ENCODE data around the gene UROS. TPM values are rescaled to one million over a fixed set of nuclear protein-coding genes. Genes with fewer than 3 reads are reported as not detected.

Gene UROS
- polyA plus RNA-seq, 1 of the 3 experiments (the other 2 are of a cell fraction): 49.2 TPM

GRCh38 chr10:125857185-125857760 is 34.2 kb upstream of the UROS start:
- no peaks in the 10 kb centered on the region for H3F3A ChIP-seq (replicated peaks; ENCODE audit: insufficient read depth)
- TF ChIP-seq MAX (IDR thresholded peaks at IDR 0.05; ENCODE audit: low read depth) (no peak), GATA2 (CRISPR knock-in tag; IDR thresholded peaks at IDR 0.05) (no peak), RCOR1 (IDR thresholded peaks at IDR 0.05; ENCODE audit: low read length) (no peak), SMC3 (IDR thresholded peaks at IDR 0.05; ENCODE audit: low read depth, low read length) (no peak), RXRA (IDR thresholded peaks at IDR 0.05; ENCODE audit: borderline replicate concordance, low read depth) (no peak), FOSL2 (IDR thresholded peaks at IDR 0.05; ENCODE audit: borderline replicate concordance, low read depth) (no peak), YY1 (IDR thresholded peaks at IDR 0.05; ENCODE audit: low read depth) (no peak), POLR2AphosphoS5 (IDR thresholded peaks at IDR 0.05; ENCODE audit: low read depth, low read length) (no peak), GABPA (IDR thresholded peaks at IDR 0.05; ENCODE audit: low read depth) (no peak), CHD2 (IDR thresholded peaks at IDR 0.05; ENCODE audit: low read length, partially characterized antibody) (no peak)
- no peaks in the 10 kb centered on the region for H3K9me2 ChIP-seq
- H3K4me3 ChIP-seq (ENCODE audit: low read depth in 2 of 2, low read length in 1 of 2): no peak overlapping the region
- H4K20me1 ChIP-seq (ENCODE audit: insufficient read depth): no peaks in the 10 kb centered on the region
- H3K9ac ChIP-seq: no peak overlapping the region
- H3K4me2 ChIP-seq: no peak overlapping the region
- H3K4me1 ChIP-seq (ENCODE audit: control insufficient read depth in 1 of 2, insufficient read depth in 2 of 2, low read depth in 1 of 2, low read length in 1 of 2): no peaks in the 10 kb centered on the region
- H3K27me3 ChIP-seq (ENCODE audit: insufficient read depth): no peaks in the 10 kb centered on the region
- no peak overlapping the region for H2AFZ ChIP-seq (ENCODE audit: low read depth)
- DNase-seq: no peak
- H3K27ac ChIP-seq (ENCODE audit: low read depth in 2 of 2, low read length in 1 of 2): no peak overlapping the region
- H3K79me2 ChIP-seq (ENCODE audit: insufficient read depth): no peaks in the 10 kb centered on the region
- no CpG with 5 or more reads among the region's 2 CpGs for WGBS (ENCODE audit: low lambda C conversion rate)
- peaks cover 9 to 42% of the 10 kb centered on the region in 2 experiments for H3K36me3 ChIP-seq (replicated peaks in 1 of 2; ENCODE audit: control insufficient read depth in 1 of 2, insufficient read depth in 2 of 2, low read length in 1 of 2)
- POLR2A ChIA-PET: no interaction called here
- CTCF ChIA-PET: no interaction called here
- H3K9me3 ChIP-seq: no peaks in the 10 kb centered on the region

GRCh38 chr10:125852487-125852886 is 29.4 kb upstream of the UROS start:
- Histone ChIP-seq H4K20me1 (ENCODE audit: insufficient read depth) (no peaks in the 10 kb centered on the region), H3K9me3 (no peaks in the 10 kb centered on the region), H3K27ac (ENCODE audit: low read depth in 2 of 2, low read length in 1 of 2) (no peak overlapping the region), H2AFZ (ENCODE audit: low read depth) (no peak overlapping the region), H3K4me3 (ENCODE audit: low read depth in 2 of 2, low read length in 1 of 2) (no peak overlapping the region), H3K9me2 (no peaks in the 10 kb centered on the region), H3F3A (replicated peaks; ENCODE audit: insufficient read depth) (no peaks in the 10 kb centered on the region), H3K9ac (no peak overlapping the region), H3K36me3 (replicated peaks in 1 of 2; ENCODE audit: control insufficient read depth in 1 of 2, insufficient read depth in 2 of 2, low read length in 1 of 2) (peaks cover 32 to 48% of the 10 kb centered on the region in 2 experiments), H3K4me1 (ENCODE audit: control insufficient read depth in 1 of 2, insufficient read depth in 2 of 2, low read depth in 1 of 2, low read length in 1 of 2) (no peaks in the 10 kb centered on the region), H3K4me2 (no peak overlapping the region), H3K79me2 (ENCODE audit: insufficient read depth) (no peaks in the 10 kb centered on the region), H3K27me3 (ENCODE audit: insufficient read depth) (no peaks in the 10 kb centered on the region)
- TF ChIP-seq RAD21 (IDR thresholded peaks at IDR 0.05; ENCODE audit: low read length) (no peak), EZH2phosphoT487 (IDR thresholded peaks at IDR 0.05; ENCODE audit: borderline replicate concordance, low read depth) (no peak), RCOR1 (IDR thresholded peaks at IDR 0.05; ENCODE audit: low read length) (no peak), RXRA (IDR thresholded peaks at IDR 0.05; ENCODE audit: borderline replicate concordance, low read depth) (no peak), FOXJ3 (CRISPR knock-in tag; IDR thresholded peaks at IDR 0.05) (no peak), MAX (IDR thresholded peaks at IDR 0.05; ENCODE audit: low read depth) (no peak), MXI1 (IDR thresholded peaks at IDR 0.05; ENCODE audit: low read depth, low read length) (no peak), POLR2AphosphoS5 (IDR thresholded peaks at IDR 0.05; ENCODE audit: low read depth, low read length) (no peak), SIN3A (IDR thresholded peaks at IDR 0.05; ENCODE audit: borderline replicate concordance, low read depth, low read length) (no peak), CHD2 (IDR thresholded peaks at IDR 0.05; ENCODE audit: low read length, partially characterized antibody) (no peak), MEF2A (IDR thresholded peaks at IDR 0.05; ENCODE audit: borderline replicate concordance, low read depth) (no peak), FOXM1 (IDR thresholded peaks at IDR 0.05; ENCODE audit: low read depth) (no peak), FOSL2 (IDR thresholded peaks at IDR 0.05; ENCODE audit: borderline replicate concordance, low read depth) (no peak), GABPA (IDR thresholded peaks at IDR 0.05; ENCODE audit: low read depth) (no peak), EP300 (IDR thresholded peaks at IDR 0.05; ENCODE audit: borderline replicate concordance in 1 of 2, low read depth in 1 of 2, low read length in 1 of 2) (no peak), GATA2 (CRISPR knock-in tag; IDR thresholded peaks at IDR 0.05) (no peak), USF2 (IDR thresholded peaks at IDR 0.05; ENCODE audit: borderline replicate concordance, low read depth, low read length) (no peak)
- no peak for DNase-seq
- POLR2A ChIA-PET: no interaction called here
- WGBS (ENCODE audit: low lambda C conversion rate): 90% methylated on average over 7 of the region's 7 CpGs
- CTCF ChIA-PET: no interaction called here
